Ovary (tissue), 9 donors: Measurements from ENCODE around the gene NDUFC1. TPM values are rescaled to one million over a fixed set of nuclear protein-coding genes. Genes with fewer than 3 reads are reported as not detected.

ENCODE experiments used
- DNase-seq, 5 donors: peaks; one replicate each; pipeline ENCODE4 v3.0.0-alpha.2; 2019 to 2020
- H3K27ac ChIP-seq, 2 donors: fragments of 200-600 bp; one replicate each; pipeline versions ENCODE4 v1.5.1 to v1.8.0; 2019 to 2022
- H3K27me3 ChIP-seq: fragments of 200-600 bp; one replicate; pipeline ENCODE4 v1.8.0; 2022
- H3K36me3 ChIP-seq: fragments of 200-600 bp; sonication (generic); one replicate; pipeline ENCODE4 v1.5.1; 2019
- H3K4me1 ChIP-seq: one replicate; pipeline ENCODE4 v1.8.1; 2013; ENCODE audit warnings: mild to moderate bottlenecking, moderate library complexity; ENCODE audit not compliant: insufficient read depth
- H3K4me3 ChIP-seq: fragments of 200-600 bp; sonication (generic); one replicate; pipeline ENCODE4 v1.5.1; 2017
- H3K9me3 ChIP-seq, 2 donors: fragments of 200-600 bp in 1 of 2; sonication (generic) in 1 of 2; one replicate each; pipeline versions ENCODE4 v1.5.1 to v1.8.1; 2013 to 2019; ENCODE audit warnings: mild to moderate bottlenecking in 1 of 2, moderate library complexity in 1 of 2
- EP300 ChIP-seq: sonication (generic); formaldehyde crosslinking; IDR thresholded peaks from one replicate; pipeline ENCODE4 v1.6.1; 2017; ENCODE audit warnings: antibody characterized with exemption
- POLR2A ChIP-seq: fragments of 450-650 bp; IDR thresholded peaks from one replicate; pipeline ENCODE4 v1.6.1; 2017; ENCODE audit warnings: antibody characterized with exemption, mild to moderate bottlenecking, moderate library complexity
- WGBS, 3 donors: extraction: QIAGEN DNeasy Blood & Tissue Kit in 1 of 3; methylation state at CpG; one replicate each; pipeline versions ENCODE4 v1.1.5 to v1.1.7; 2013 to 2017; 5-methylcytosine and 5-hydroxymethylcytosine counted together
- intact Hi-C, 4 donors: fragments of 100-400 bp; cut with DNase I; formaldehyde crosslinking; loops; one replicate each; pipeline versions ENCODE4 v1.11.0 to v1.15.1; 2022 to 2023
- polyA plus RNA-seq, 2 donors: library from polyadenylated mRNA; stranded (reverse); fragments of 200-250 nt in 1 of 2; fragments of 350-450 nt in 1 of 2; fragmentation: Illumina TruSeq in 1 of 2; extraction: RNeasy Lipid Tissue Mini Kit (QIAGEN cat#74804) in 1 of 2; gene quantifications; one replicate each; pipeline ENCODE4 v1.2.3, GENCODE V29; 2013 to 2014
- total RNA-seq, 7 donors: library from RNA; depleted of rRNA in 2 of 7; stranded (reverse); fragments of >200 nt in 2 of 7; fragmentation: NEBNext Ultra II Directional in 3 of 7; extraction: Animal tissue kit (Norgen Biotek cat#: 25700) in 3 of 7; gene quantifications; one replicate each; pipeline versions ENCODE4 v1.1.0 to v1.2.4, GENCODE V29; 2016 to 2023
- TF ChIP-seq, protein P1 (sequence below), 3 donors: fragments of 450-650 bp in 2 of 3; fragments of 200-600 bp in 1 of 3; IDR thresholded peaks; one replicate each; pipeline versions ENCODE4 v1.5.1 to v1.8.0; 2016 to 2022; ENCODE audit warnings: antibody characterized with exemption in 3 of 3, mild to moderate bottlenecking in 1 of 3
- donor health status: DM: no; HTN: no; CAD: no; lungs with moderate emphysema.
- donor health status: DM: no; HTN: no; CAD: no.
- donor health status: Bipolar disorder and iron deficiency.
- donor health status: DM: yes; HTN: yes; CAD: no.
- donor health status: DM: no; HTN: no; CAD: no.
- donor health status: DM: yes; HTN: yes; CAD: no.

NDUFC1 gene
- total and polyA plus RNA-seq, 9 donors, result 24.6 to 89.8 (median 57.0) TPM

DNA sequence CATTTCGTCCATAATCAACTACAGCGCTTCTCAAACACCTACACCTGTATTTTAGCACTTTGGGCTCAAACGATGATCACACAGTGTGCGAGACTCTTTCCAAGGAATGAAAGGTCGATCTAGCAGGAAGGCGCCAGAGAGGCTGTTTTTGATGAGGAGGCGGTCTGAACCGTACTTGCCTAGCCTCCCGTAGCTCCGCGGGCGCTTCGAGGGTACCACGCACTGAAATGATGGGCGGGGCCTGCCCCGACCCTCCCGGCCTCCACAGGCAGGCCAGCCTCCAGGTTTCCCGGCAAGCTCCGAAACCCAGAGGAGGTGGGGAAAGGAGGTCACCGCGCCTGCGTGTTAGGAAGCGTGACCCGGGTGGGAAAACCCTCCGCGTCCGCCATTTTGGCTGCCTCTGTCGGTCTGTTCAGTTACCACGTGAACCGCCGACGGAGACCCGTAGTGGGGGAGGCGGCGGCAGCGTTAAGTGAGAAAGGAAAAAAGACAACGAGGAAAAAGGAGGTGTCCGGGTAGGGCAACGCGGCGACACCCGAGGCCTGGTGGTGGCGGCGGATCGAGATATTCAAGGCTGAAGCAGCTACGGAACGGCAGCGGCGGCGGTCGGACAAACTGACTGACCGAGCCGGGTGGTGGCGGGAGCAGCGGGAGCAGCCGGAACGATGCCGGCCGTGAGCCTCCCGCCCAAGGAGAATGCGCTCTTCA, 1.0 kb downstream of the NDUFC1 start, which contains the start of gene NAA15:
Gene NAA15 (plus strand): TSS at position 393 of the 708 bp plus-strand sequence. CDS start 273 bp downstream, at position 666.
- 0 to 1% (median 0%) methylated on average over 61 of the region's 61 CpGs for WGBS, 3 donors
- no peaks in the 10 kb centered on the region for H3K9me3 ChIP-seq
- no peaks in the 10 kb centered on the region for H3K27me3 ChIP-seq
- H3K27ac ChIP-seq, result peak within 1 kb of the TSS; percentile 56 to 82
- TF ChIP-seq, protein P1, sequence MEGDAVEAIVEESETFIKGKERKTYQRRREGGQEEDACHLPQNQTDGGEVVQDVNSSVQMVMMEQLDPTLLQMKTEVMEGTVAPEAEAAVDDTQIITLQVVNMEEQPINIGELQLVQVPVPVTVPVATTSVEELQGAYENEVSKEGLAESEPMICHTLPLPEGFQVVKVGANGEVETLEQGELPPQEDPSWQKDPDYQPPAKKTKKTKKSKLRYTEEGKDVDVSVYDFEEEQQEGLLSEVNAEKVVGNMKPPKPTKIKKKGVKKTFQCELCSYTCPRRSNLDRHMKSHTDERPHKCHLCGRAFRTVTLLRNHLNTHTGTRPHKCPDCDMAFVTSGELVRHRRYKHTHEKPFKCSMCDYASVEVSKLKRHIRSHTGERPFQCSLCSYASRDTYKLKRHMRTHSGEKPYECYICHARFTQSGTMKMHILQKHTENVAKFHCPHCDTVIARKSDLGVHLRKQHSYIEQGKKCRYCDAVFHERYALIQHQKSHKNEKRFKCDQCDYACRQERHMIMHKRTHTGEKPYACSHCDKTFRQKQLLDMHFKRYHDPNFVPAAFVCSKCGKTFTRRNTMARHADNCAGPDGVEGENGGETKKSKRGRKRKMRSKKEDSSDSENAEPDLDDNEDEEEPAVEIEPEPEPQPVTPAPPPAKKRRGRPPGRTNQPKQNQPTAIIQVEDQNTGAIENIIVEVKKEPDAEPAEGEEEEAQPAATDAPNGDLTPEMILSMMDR (IDR thresholded peaks at IDR 0.05), result no peak
- TF ChIP-seq POLR2A, result peak; percentile 80
- DNase-seq, result peak; percentile 97 to 98 (median 97)
- no peaks in the 10 kb centered on the region for H3K36me3 ChIP-seq
- intact Hi-C loops, result loop anchor here in 2 of 4 donors (10.0 kb wide), 3 partner anchors 126 to 216 kb away; partner anchors contain the start of genes ELF2 (in 1 of the 2) and RAB33B (in 1 of the 2)
- H3K4me1 ChIP-seq, result peaks cover 4% of the 10 kb centered on the region
- H3K4me3 ChIP-seq, result peak within 1 kb of the TSS; percentile 74

DNA sequence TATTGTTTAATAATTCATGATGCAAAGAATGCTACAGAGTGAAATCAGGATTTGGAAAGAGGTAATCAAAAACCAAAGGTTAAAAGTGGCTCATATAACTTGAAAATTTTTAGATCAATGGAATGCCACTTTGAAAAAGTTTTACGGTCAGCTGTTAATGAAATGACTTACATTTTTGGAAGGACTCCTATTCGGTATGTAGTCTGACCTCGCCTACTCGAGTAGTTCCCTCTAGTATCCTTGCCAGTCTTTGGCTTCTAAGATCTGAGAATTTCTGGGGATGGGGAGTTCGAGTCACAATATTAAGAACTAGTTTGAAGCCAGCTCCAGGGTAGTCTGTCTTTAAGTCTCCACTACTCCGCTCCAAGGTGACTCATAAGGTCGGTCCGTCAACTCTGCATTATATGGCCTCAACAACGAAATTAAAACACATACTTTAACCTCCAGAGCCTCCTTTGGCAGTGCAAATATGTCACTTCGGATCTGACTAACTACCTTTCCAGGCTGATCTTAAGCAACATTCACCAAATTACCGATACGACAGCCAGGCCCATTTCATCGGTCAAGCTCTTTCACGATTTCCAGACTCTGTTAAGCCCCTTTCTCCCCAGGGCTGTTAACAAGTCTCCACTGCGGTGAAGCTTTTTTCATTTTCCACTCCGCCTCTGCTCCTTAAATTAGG, 1.7 kb downstream of the NDUFC1 start:
- H3K9me3 ChIP-seq, result no peaks in the 10 kb centered on the region
- peak in 1 of 5 donors; percentile 28 for DNase-seq
- H3K27me3 ChIP-seq, result no peaks in the 10 kb centered on the region
- H3K4me1 ChIP-seq, result peaks cover 3% of the 10 kb centered on the region
- peak overlapping the region; percentile 74 for H3K4me3 ChIP-seq
- no peak for TF ChIP-seq POLR2A
- TF ChIP-seq, protein P1 (IDR thresholded peaks at IDR 0.05), result no peak
- TF ChIP-seq EP300, result no peak
- WGBS, 3 donors, result 7 to 13% (median 9%) methylated on average over 16 of the region's 16 CpGs
- H3K27ac ChIP-seq, result peak overlapping the region; percentile 25 to 82
- intact Hi-C loops, result loop anchor here in 2 of 4 donors (10.0 kb wide), 3 partner anchors 126 to 216 kb away; partner anchors contain the start of genes ELF2 (in 1 of the 2) and RAB33B (in 1 of the 2)
- H3K36me3 ChIP-seq, result no peaks in the 10 kb centered on the region

- H3K36me3 ChIP-seq, result no peaks in the 10 kb centered on the region
- H3K4me1 ChIP-seq, result peaks cover 3% of the 10 kb centered on the region
- intact Hi-C loops, result loop anchor here in 2 of 4 donors (5.0 to 10.0 kb wide), 4 partner anchors 55 to 195 kb away; partner anchors contain the start of gene ELF2 (in 1 of the 2)
- no peak for TF ChIP-seq EP300
- no peak overlapping the region for H3K4me3 ChIP-seq
- no peaks in the 10 kb centered on the region for H3K27me3 ChIP-seq
- no peak for DNase-seq
- H3K27ac ChIP-seq, result no peak overlapping the region
- WGBS, 3 donors, result 73 to 88% (median 83%) methylated on average over 1 of the region's 1 CpG
- H3K9me3 ChIP-seq, result no peaks in the 10 kb centered on the region
These were observed 2.7 kb downstream of the NDUFC1 start for GRCh38 chr4:139299536-139299935.

DNA sequence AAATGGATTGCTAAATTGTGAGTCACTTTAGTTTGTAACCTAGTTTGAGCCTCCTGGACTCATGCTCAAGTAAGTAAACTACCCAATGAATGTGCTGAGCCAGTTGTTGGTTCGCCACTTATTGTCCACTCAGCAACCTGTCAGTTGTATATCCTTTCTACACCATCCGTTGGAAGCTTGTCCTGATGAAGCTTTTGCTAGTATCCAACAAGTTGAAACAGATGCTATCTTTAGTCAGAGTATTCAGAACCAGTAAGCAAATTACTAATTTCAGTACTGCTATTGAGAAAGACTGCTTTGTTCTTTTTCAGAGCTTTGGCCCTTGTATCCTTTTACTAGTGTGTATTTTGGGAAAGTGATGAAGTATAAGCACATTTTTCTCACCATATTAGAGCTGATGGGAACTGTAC, 5.3 kb downstream of the NDUFC1 start:
- H3K27me3 ChIP-seq, result no peaks in the 10 kb centered on the region
- peaks cover 1% of the 10 kb centered on the region for H3K4me1 ChIP-seq
- H3K9me3 ChIP-seq, result no peaks in the 10 kb centered on the region
- no peak for DNase-seq
- no peak overlapping the region for H3K27ac ChIP-seq
- TF ChIP-seq EP300, result no peak
- TF ChIP-seq, protein P1 (IDR thresholded peaks at IDR 0.05), result no peak
- TF ChIP-seq POLR2A, result no peak
- no peak overlapping the region for H3K4me3 ChIP-seq
- H3K36me3 ChIP-seq, result no peaks in the 10 kb centered on the region
- intact Hi-C loops, result loop anchor here in 2 of 4 donors (5.0 to 10.0 kb wide), 4 partner anchors 52 to 192 kb away; partner anchors contain the start of gene ELF2 (in 1 of the 2)
- WGBS, 3 donors, result 86 to 89% (median 88%) methylated on average over 2 of the region's 2 CpGs
